ENCODE results near the gene TMED5.
"Not testable (repeated sequence)": the region's sequence is repeated elsewhere in the genome, so short reads cannot be mapped to it uniquely, and the experiment has no call there.

The TMED5 gene

DNA sequence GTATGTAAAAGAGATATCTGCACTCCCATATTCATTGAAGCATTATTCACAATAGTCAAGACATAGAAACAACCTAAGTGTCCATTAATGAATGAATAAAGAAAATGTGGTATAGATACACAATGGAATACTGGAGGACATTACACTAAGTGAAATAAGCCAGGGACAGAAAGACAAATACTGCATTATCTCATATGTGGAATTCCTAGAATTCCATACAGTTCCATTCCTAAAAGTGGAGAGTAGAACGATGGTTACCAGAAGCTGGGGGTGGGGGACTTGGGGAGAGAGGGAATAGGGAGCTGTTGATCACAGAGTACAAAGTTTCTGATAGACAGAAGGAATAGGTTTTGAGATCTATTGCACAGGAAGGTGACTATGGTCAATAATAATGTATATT lies 7.4 kb downstream of the TMED5 start:
- TF ChIP-seq, protein P1, sequence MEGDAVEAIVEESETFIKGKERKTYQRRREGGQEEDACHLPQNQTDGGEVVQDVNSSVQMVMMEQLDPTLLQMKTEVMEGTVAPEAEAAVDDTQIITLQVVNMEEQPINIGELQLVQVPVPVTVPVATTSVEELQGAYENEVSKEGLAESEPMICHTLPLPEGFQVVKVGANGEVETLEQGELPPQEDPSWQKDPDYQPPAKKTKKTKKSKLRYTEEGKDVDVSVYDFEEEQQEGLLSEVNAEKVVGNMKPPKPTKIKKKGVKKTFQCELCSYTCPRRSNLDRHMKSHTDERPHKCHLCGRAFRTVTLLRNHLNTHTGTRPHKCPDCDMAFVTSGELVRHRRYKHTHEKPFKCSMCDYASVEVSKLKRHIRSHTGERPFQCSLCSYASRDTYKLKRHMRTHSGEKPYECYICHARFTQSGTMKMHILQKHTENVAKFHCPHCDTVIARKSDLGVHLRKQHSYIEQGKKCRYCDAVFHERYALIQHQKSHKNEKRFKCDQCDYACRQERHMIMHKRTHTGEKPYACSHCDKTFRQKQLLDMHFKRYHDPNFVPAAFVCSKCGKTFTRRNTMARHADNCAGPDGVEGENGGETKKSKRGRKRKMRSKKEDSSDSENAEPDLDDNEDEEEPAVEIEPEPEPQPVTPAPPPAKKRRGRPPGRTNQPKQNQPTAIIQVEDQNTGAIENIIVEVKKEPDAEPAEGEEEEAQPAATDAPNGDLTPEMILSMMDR (IDR thresholded peaks at IDR 0.05; ENCODE audit: low read depth, low read length, missing control alignments) = no peak
- no peak for DNase-seq (ENCODE audit: extremely low read depth, low read depth)
- H3K4me3 ChIP-seq (replicated peaks; ENCODE audit: low read depth, low read length) = no peak overlapping the region

DNA sequence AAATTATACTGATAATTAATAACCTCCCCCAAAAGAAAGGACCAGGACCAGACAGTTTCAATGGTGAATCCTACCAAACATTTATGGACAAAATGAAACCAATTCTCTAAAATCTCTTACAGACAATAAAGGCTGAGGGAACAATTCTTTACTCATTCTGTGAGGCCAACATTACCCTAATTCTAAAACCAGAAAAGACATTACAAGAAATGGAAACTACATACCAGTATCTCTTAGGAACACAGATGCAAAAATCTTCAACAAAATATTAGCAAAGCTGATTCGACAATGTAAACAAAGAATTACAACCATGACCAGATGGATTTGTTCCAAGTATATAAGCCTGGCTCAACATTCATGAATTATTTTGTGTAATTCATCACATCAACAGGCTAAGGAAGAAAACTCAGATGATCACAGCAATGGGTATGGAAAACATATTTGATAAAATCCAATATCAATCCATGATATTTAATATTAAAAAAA lies 8.6 kb downstream of the TMED5 start:
- H3K4me3 ChIP-seq (replicated peaks; ENCODE audit: low read depth, low read length) = no peak overlapping the region
- no peak for DNase-seq (ENCODE audit: extremely low read depth, low read depth)
- TF ChIP-seq, protein P1 (IDR thresholded peaks at IDR 0.05; ENCODE audit: low read depth, low read length, missing control alignments) = no peak

DNA sequence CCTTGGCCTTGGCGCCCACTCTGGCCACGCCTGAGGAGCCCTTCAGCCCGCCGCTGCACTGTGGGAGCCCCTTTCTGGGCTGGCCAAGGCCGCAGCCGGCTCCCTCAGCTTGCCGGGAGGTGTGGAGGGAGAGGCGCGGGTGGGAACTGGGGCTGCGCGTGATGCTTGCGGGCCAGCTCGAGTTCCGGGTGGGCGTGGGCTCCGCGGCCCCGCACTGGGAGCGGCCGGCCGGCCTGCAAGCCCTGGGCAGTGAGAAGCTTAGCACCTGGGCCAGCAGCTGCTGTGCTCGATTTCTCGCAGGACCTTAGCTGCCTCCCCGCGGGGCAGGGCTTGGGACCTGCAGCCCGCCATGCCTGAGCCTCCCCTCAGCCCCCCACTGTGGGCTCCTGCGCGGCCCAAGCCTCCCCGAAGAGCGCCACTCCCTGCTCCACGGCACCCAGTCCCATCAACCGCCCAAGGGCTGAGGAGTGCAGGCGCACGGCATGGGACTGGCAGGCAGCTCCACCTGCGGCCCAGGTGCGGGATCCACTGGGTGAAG lies 10.0 kb downstream of the TMED5 start:
- DNase-seq (ENCODE audit: extremely low read depth, low read depth); H3K4me3 ChIP-seq (replicated peaks; ENCODE audit: low read depth, low read length): not testable (repeated sequence)

DNA sequence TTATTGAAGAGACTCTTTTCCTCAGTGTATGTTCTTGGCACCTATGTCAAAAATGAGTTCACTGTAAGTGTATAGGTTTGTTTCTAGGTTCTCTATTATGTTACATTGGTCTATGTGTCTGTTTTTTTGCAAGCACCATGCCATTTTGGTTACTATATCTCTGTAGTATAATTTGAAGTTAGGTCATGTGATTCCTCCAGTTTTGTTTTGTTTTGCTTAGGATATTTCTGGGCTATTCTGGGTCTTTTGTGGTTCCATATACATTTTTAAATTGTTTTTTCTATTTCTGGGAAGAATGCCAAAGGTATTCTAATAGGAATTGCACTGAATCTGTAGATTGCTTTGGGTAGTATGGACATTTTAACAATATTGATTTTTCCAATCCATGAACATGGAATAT lies 13.2 kb downstream of the TMED5 start:
- TF ChIP-seq, protein P1 (IDR thresholded peaks at IDR 0.05; ENCODE audit: low read depth, low read length, missing control alignments) = no peak
- no peak overlapping the region for H3K4me3 ChIP-seq (replicated peaks; ENCODE audit: low read depth, low read length)

GRCh38 chr1:93165895-93166294 lies 14.3 kb downstream of the TMED5 start:
- DNase-seq (ENCODE audit: extremely low read depth, low read depth) = not testable (repeated sequence)

More for the DNA sequence above, 13.2 kb downstream of the TMED5 start:
- no peak for DNase-seq (ENCODE audit: extremely low read depth, low read depth)

GRCh38 chr1:93164816-93165215 lies 15.4 kb downstream of the TMED5 start:
- no peak overlapping the region for H3K4me3 ChIP-seq (replicated peaks; ENCODE audit: low read depth, low read length)
- no peak for DNase-seq (ENCODE audit: extremely low read depth, low read depth)
- TF ChIP-seq, protein P1 (IDR thresholded peaks at IDR 0.05; ENCODE audit: low read depth, low read length, missing control alignments) = no peak

More at GRCh38 chr1:93165895-93166294, 14.3 kb downstream of the TMED5 start:
- not testable (repeated sequence) for H3K4me3 ChIP-seq (replicated peaks; ENCODE audit: low read depth, low read length)

- not testable (repeated sequence) for DNase-seq (ENCODE audit: extremely low read depth, low read depth); H3K4me3 ChIP-seq (replicated peaks; ENCODE audit: low read depth, low read length)
These were observed 16.9 kb downstream of the TMED5 start for GRCh38 chr1:93163314-93163713.

GRCh38 chr1:93159337-93159736 lies 20.9 kb downstream of the TMED5 start:
- DNase-seq (ENCODE audit: extremely low read depth, low read depth) = no peak
- TF ChIP-seq, protein P1 (IDR thresholded peaks at IDR 0.05; ENCODE audit: low read depth, low read length, missing control alignments) = no peak
- no peak overlapping the region for H3K4me3 ChIP-seq (replicated peaks; ENCODE audit: low read depth, low read length)

Measured in HFF-Myc (cell line).